HL-60/S4 (cell line): ENCODE results near the gene LTK.

ENCODE experiments used
- in situ Hi-C: fragments of 300-500 bp; cut with MboI; formaldehyde crosslinking; loops from 2 replicates; pipeline ENCODE4 v1.14.3; 2022; ENCODE audit warnings: low sequenced_read_pairs

LTK gene

DNA sequence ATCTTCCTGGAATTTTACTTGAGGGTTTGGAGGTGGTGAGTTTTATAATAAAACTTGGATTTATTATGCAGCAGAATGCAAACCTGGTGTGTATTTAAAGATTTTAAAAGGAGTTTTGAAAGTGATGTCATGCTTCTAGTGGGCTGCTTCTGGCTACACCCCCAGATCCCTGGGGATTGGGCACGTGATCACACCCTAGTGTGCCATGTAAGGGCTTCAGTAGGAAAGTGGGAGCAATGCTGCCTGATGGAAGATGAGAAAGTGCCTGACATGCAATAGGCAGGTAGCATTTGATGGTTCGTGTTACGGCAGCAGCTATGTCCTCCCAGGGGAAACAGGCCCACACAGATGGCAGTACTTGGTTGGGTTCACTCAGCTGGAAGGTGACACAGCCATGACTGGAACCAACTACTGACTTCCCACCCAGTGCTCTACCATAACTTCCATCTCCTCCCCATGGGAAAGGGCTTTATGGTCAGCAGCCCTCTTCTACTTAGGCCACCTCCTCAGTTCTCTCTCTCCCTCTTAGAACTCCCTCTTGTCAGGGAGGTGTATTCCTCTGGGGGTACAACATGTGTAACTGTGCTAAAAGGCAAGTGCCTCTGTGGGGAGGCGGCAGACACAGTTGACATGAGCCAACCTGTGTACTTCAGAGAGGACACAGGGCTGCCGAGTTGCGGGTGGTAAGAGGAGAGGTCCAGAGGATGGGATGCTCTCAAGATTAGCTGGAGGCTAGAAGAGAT is 14.3 kb downstream of the LTK start:
- in situ Hi-C loops: no loop called here

DNA sequence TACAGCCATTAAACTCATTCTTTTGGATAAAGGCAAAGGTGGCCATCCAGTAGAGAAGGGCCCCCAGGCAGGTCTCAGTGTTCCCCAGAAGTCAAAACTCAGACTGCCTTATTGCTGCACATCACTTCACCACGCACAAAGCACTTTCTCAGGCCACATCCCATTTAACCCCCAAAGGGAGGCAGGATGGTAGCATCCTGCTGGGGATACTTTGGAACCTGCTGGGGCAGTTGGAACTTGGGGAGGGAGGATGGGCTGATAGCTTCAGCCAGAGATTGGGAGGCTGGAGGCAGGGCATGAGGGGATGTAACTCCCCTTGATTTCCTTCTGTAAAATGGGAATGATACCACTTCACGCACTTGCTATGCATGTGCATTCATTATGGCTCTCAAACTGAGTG is 15.0 kb downstream of the LTK start:
- in situ Hi-C loops: no loop called here

DNA sequence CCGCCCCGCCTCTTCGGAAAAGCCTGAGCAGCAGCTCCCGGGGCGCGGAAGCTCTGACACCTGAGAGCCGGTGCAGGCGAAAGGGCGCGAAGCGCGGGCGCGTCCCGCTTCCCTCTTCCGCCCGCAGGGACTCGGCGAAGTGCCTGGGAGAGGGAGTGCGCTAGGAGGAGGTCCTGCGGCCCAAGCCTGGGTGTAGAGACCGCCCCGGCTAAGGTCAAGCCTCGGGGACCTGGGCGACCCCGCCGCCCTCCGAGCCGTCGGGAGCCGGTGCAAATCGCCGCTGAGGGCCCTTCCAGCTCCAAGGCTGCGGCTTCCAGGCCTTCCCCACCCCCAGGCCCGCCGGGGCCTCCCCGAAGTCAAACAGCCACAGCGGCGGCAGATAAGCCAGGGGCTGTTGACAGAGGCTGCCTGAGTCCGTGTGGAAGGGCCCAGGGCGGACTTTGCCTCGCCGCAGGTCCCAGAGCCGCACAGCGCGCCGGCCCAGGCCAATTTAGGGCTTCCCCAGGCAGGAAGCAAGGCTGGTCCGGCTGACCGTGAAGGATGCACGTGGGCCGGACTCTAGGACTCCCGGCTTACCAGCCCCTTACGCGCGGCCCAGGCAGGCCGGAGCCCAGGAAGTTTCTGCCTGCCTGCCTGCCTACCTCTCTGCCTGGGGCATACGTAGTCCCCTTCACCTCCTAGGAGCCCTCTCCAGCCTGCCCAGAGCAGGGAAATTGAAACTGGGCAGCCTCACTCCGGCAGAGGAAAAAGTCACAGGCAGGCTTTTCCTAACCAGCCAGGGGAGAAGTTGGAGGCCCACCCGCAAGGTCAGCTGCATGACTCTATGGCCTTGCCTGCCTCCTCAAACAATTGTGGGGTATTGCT is 17.7 kb downstream of the LTK start:
- in situ Hi-C loops: no loop called here

DNA sequence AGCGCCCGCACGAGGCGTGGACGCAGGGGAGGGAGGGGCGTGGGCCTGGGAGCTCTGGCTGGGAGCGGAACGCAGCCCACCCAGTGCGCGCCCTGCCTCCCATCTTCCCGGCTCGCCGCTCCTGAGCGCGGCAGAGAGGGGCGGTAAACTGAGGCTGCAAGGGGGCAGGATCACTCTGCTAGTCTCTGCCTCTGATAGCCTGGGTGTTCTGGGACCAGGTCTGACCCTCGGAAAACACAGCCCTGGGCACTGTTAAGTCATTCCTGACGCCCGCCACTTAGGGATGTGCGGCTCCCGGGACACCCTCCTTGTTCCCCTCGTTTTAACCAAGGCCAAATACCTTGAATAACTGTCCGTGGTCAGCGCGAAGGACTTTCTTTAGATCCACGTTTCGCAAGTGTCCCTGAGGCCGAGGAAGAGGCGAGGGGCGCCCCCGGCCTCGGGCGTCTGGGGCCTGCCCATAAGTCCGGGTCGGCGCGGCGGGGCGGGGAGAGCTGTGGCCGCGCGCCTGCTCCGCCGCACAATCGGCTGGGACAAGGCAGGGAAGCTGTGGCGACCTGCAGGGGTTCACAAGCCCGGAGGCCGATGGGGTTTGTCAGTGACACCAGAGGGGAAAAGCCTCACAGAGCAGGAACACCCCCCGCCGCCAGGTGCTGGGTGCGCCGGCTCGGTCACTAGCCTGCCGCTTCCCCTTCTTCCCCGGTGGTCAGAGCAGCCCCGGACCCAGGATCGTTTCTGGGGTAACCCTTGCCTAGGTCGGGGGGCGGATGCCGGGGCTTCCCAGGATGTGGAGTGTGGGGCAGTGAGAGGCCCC is 18.5 kb downstream of the LTK start:
- in situ Hi-C loops: no loop called here

DNA sequence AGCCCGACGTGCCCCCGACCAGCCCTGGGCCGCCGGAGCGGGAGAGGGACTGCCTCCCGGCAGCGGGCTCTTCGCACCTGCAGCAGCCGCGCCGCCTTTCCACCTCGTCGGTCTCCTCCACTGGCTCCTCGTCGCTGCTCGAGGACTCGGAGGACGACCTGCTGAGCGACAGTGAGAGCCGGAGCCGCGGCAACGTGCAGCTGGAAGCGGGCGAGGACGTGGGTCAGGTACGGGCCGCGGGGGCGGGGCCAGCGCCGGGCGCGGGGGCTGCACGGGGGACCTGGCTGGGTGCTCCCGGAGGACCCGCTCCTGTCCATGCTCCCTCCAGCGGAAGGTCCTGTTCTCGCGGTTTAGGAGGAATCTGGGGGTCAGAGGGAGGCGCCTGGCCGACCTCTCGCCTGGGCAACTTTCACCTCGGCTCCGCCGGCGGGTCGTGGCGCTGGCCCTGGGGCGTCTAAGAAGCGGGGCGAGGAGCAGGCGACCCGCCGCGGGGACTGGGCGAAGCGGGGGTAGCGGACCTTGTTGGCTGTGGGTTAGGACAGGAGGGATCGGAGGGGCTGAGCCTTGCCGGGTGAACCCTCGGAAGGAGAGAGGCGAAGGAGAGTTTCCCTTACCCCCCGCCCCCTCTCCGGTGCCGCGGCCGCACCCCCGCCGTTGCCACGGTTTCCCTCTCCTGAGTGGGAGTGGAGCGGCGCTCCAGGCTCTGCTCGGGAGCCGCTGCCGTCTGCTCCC is 19.3 kb downstream of the LTK start:
- in situ Hi-C loops: no loop called here

DNA sequence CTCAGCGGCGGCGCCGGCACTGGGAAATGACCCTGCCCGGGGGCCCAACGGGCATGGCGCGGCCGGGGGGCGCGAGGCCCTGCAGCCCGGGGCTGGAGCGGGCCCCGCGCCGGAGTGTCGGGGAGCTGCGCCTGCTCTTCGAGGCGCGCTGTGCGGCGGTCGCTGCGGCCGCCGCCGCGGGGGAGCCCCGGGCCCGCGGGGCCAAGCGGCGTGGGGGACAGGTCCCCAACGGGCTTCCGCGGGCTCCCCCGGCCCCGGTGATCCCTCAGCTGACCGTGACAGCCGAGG is 19.8 kb downstream of the LTK start:
- in situ Hi-C loops: no loop called here

DNA sequence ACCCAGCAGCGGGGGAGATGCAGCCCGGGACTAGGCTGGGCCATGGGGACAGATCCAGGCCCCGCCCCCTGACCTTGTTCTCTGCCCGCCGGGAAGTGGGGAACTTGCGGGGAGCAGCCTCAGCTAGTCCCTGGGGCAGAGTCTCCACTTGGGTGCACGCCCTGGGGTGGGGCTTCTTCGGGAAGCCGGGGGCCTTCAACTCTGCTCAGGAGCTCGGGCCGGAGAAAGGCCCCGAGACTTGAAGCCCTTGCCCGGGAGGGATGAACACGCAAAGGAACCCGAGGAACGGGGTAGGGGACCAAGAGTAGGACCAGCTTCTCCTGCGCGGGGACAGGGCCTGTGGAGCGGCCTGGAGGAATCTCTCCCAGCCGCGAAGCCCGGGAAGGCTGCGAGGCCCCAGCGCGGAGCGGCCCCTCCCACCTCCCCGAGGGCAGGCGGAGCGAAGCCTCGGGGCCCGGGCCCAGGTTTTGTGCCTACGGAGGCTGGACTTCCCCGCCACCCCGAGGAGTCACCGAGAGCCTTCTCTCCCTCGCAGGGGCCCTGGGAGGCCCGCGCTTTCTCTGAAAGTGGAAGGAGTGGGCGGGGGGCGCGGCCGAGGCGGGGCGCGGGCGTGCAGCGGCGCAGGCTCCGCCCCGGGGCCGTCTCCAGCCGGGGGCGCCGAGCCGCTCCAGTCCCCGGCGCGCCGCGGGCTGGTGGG is 20.3 kb downstream of the LTK start, which contains the start of gene ITPKA:
TSS of gene ITPKA (plus strand) at position 670 of the 697 bp plus-strand sequence. CDS start 54 bp downstream, outside the sequence.
- in situ Hi-C loops: no loop called here

DNA sequence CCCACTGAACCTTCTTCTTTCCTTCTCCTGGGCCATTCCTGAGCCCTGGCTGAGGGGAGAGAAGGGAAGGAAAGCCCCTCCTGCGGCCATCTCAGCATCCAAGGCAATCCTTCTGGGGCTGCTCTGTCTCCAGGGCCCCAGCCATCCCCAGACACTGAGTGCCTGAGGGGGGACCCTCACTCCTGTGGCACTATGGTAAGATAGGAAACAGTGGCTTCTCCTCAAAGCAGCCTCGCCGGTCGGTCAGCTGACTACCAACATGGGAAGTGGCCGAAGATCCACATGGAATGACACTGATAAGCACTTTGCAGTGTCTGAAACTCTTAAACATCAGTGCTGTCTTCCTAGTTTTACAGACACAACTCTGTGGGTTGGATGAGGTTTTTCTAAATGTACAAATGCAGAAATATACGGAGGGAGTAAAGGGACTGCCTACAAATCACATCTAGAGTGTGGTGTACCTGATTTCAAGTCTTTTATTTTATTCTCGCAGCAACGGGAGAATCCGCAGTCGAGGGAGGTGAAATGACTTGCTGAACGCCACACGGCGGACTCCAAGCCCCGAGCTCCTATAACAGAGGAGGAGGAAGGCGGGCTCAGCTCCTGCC is 20.9 kb downstream of the LTK start:
- in situ Hi-C loops: no loop called here

DNA sequence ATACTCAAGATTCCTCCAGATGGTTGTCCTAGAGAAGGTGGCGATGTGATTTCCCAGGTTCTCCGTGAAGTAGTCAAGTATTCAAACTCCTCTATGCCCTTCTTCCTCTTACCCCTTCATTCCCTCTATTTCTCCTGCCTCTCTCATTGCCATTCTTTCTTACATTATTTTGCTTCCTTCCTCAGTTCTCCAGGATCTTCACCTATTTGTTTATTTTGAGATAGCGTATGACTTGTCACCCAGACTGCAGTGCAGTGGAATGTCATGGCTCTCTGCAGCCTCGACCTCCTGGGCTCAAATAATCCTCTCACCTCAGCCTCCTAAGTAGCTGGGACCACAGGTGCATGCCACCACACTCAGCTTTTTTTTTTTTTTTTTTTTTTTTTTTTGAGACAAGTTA is 21.7 kb downstream of the LTK start:
- in situ Hi-C loops: no loop called here

DNA sequence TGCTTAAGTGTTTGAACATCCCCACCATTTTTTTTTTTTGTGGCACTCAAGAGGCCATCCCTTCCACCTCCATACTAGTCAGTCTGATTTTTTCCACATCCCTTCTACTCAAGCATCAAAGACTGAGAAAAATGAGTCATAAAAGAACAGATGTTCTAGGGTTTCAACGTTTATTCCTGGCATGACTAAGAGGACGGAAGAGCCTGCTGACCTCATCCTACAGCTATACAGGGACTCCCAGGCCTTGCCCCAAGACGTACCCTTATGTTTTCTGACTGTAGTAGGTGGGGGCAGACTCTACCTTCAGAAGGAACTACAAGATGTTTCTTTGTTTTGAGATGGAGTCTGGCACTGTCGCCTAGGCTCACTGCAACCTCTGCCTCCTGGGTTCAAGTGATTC is 23.3 kb downstream of the LTK start:
- in situ Hi-C loops: no loop called here

DNA sequence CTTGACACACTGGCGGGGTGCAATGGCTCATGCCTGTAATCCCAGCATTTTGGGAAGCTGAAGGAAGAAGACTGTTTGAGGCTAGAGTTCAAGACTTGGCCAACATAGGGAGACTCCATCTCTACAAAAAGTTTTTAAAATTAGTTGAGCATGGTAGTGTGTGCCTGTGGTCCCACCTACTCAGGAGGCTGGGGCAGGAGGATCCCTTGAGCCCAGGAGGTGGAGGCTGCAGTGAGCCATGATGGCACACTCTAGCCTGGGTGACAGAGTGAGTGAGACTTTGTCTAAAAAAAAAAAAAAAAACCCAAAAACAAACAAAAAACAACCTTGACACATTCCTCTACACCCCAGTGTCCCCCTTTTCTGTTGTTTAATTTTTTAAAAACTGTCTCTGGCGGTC is 24.0 kb downstream of the LTK start:
- in situ Hi-C loops: no loop called here

DNA sequence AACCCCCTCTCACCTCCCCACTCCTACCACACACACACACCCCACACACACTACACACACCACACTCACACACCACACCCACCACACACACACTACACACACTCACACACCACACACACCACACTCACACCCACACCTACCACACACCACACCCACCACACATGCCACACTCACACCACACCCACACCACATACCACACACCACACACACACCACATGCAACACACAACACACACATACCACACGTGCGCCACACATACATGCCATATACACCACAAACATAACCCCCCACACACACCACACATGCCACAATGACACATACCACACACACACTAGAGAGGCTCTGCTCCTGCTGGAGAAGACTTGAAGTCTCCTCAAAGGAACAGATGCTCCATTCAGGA is 25.8 kb downstream of the LTK start:
- in situ Hi-C loops: no loop called here

DNA sequence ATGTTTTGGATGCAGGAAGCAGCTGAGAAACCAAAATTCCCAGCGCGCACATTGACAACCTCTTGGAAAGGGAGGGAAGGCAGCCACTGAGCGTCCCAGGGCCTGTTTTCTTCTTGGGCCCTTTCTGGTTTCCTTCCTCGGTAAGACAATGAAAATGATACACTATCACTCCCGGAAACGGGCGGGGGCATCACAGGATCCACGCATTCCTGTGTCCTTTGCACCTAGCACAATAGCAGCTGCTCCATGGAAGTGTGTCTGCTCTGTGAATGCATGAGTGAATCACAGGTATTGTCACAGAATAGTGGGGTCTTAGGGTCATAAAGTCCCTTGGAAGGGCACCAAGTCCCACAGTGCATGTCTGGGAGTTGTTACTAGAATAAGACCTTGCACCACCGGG is 26.2 kb downstream of the LTK start:
- in situ Hi-C loops: no loop called here

DNA sequence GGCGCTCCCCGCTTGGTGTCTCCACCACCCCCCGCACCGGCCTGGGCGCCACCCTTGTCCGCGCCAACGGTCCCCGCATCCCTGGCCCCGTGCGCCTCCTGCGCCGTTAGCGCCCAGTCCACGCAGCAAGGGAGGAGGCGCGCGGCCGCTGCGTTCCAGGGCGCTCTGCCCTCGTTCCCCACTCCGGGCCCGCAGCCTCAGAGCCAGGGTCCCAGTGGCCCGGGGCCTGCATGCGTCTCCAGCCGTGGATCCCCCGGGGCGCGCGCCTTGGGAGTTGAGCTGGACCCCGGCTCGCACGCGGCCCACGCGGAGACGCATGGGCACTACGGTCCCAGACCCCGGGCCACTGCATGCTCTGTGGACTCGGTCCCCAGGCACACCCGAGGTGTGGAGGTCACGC is 27.3 kb downstream of the LTK start:
- in situ Hi-C loops: no loop called here

DNA sequence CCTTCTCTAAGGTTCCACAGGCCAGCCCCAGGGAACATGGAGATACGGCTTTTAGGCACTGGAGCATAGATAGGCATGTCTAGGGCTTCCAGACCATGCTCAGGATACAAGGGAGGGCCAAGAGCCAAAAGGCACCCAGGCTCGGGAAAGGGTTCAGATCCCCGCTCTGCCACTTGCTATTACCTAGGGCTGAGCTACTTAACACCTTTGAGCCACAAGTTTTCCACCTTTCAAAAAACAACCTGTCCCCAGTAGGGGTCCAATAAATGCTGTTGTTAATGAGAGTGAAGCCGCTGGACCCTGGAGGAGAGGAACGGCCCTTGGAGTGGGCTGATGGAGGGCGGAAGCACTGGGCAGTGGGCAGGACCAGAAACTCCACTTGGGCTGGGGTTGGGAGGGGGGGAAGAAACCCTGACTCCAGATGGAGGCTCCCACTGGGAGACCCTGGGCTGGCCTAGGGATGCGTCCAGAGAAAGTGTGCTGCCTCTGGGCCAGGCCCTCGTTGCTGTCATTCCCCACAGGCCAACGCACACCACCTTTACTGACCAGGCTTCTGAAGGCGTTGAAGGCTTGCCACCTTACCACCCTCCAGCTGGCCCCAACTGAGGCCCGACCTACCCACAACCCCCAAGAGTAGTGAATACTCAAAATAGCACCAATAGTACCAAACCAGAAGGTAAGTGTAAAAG is 28.5 kb downstream of the LTK start:
- in situ Hi-C loops: no loop called here

DNA sequence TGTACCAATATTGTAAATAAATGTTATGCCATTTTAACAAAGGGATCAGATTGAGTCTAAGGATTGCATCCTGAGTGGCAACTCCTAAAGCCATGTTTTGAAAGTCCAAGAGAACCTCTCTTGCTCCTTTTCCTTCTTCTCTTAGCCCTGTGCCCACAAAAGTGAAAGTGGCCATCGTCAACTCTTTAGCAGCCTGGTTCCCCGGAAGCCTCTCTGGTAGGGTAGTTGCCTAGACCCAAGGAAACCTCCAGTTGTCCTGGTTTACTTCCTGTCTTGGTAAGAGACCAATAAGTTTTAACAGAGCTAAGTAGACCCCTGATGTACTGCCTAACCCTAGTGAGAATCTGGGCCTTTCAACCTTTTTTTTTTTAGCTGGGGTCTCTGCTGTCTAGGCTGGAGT is 30.1 kb downstream of the LTK start:
- in situ Hi-C loops: no loop called here

DNA sequence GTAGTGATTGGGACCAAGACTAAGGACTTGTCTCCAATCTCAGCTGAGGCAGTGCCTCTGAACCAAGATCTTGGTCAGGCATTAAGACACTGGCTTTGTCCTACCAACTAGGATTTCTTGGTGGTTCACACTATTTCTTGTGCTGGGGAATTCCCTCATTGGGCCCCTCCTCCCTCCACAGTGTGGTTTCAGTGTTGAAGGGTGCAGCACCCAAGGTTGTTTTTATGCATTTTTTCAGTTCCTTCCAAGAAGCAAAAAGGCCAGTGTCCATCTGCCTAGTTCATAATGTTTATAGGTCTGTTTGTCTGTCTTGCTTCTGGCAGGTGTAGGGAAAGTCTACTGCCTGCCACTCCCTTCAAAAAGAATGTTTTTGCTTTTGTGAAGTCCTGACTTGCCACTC is 30.5 kb downstream of the LTK start:
- in situ Hi-C loops: no loop called here

DNA sequence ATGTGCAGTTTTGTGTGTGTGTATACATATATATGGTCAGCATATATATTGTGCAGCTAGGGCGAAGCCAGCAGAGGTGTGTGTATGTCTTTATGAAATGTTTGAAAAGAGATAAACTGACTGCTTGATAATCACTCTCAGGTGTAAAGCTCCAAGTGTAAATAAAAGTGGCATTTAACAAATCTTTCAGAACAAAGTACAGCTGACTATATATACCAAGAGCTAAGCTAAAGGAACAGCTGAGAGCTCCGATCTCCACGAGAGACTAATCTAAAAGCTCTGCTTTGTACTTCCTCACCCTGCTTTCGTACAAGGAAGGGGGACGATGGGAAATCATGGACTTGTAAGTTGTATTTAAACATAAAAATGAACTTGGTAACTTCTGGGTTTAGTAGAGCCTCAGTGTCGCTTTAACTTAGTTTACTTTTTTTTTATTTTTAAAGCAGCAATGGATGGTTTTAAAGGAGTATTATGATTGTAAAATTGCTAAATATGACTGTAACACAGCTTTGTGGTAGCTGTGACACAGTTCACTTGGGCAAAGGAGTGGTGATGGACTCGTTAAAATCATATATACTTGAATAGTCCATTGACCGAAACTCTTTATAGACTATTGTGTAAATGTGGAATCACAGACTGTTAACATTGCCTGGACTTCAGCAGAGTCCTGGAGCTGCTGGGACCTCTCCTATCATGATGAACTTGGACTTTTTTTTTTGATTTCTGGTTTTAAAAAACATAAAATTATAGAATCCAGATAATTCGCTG is 31.3 kb downstream of the LTK start:
- in situ Hi-C loops: no loop called here
